ENCODE results near the gene DSTN. TPM values are rescaled to one million over a fixed set of nuclear protein-coding genes. Genes with fewer than 3 reads are reported as not detected.

DSTN gene
- total and polyA plus RNA-seq, 9 donors: 162 to 1,033 (median 324) TPM

DNA sequence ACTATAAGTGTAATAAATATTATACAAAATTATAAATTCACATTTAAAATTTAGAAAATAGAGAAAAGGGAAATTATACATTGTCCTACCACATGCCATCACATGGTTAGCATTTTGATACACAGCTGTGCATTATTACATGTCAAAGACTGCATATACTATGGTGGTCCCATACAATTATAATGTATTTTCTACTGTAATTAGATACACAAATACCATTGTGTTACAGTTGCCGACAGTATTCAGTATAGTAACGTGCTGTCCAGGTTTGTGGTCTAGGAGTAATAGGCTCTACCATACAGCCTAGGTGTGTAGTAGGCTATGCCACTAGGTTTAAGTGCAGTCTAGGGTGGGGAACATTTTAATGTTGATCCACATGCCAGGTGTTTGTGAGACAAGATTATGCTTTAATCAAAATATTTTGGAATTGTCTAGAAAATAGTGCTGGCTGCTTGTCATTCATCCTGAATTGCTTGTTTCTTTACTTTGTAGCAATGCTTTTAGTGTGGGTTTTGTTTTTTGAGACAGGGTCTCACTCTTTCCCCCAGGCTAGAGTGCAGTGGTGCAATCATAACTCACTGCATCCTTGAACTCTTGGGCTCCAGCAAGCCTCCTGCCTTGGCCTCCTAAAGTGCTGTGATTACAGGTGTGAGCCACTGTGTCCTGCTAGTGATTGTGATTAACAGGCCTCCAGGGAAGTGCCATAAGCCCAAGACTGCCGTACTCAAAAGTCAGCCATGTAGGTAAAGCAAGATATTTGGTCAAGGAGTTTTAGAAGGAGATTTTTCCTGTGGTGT is 39.0 kb downstream of the DSTN start:
- Histone ChIP-seq H3K36me3 (no peaks in the 10 kb centered on the region), H3K27me3 (no peaks in the 10 kb centered on the region), H3K27ac (no peak overlapping the region), H3K4me3 (no peak overlapping the region), H3K9me3 (no peaks in the 10 kb centered on the region), H3K4me1 (ENCODE audit: insufficient read depth) (peaks cover 11% of the 10 kb centered on the region)
- intact Hi-C loops (cut with DNase I): no loop called here
- WGBS, 3 donors: 72 to 76% (median 74%) methylated on average over 3 of the region's 3 CpGs
- no peak for DNase-seq
- TF ChIP-seq POLR2A (IDR thresholded peaks at IDR 0.05): no peak
- TF ChIP-seq EP300 (IDR thresholded peaks at IDR 0.05): no peak
- TF ChIP-seq, protein P1, sequence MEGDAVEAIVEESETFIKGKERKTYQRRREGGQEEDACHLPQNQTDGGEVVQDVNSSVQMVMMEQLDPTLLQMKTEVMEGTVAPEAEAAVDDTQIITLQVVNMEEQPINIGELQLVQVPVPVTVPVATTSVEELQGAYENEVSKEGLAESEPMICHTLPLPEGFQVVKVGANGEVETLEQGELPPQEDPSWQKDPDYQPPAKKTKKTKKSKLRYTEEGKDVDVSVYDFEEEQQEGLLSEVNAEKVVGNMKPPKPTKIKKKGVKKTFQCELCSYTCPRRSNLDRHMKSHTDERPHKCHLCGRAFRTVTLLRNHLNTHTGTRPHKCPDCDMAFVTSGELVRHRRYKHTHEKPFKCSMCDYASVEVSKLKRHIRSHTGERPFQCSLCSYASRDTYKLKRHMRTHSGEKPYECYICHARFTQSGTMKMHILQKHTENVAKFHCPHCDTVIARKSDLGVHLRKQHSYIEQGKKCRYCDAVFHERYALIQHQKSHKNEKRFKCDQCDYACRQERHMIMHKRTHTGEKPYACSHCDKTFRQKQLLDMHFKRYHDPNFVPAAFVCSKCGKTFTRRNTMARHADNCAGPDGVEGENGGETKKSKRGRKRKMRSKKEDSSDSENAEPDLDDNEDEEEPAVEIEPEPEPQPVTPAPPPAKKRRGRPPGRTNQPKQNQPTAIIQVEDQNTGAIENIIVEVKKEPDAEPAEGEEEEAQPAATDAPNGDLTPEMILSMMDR (IDR thresholded peaks at IDR 0.05): no peak

DNA sequence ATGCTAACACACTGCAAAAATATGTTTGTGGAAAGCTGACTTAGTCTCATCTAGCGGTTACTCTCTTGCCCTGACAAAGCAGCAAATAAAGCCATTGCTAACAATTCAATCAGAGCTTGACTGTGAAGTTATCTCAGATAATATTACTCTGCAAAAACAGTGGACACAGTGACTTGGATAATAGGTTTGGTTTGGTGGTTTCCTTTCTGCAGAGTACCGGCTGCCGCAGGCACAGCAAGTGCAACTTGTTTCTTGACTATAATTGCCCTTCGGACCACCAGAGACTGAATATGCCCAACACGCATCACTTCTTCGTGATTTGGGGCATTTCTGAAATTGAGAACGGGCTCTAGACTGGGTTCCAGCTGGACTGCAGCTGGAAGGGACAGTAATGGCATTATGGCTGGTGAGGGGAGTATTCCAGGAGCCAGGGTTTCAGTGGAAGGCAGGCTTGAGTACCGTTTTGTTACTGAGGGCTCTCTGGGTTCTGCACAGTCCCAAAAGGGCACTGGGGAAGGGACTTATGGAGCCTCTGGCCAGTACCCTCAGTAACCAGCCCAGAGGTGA is 40.0 kb downstream of the DSTN start:
- no peaks in the 10 kb centered on the region for H3K27me3 ChIP-seq
- intact Hi-C loops (cut with DNase I): loop anchor here in 2 of 4 donors (5.0 kb wide), 1 partner anchor 38 kb away; the partner anchor contains the start of gene DSTN (in 2 of the 2)
- WGBS, 3 donors: 72 to 74% (median 72%) methylated on average over 8 of the region's 8 CpGs
- no peak for DNase-seq
- H3K4me1 ChIP-seq (ENCODE audit: insufficient read depth): peaks cover 15% of the 10 kb centered on the region
- no peak overlapping the region for H3K27ac ChIP-seq
- H3K9me3 ChIP-seq: no peaks in the 10 kb centered on the region
- H3K36me3 ChIP-seq: no peaks in the 10 kb centered on the region
- TF ChIP-seq, protein P1 (IDR thresholded peaks at IDR 0.05): no peak
- TF ChIP-seq POLR2A (IDR thresholded peaks at IDR 0.05): no peak
- TF ChIP-seq EP300 (IDR thresholded peaks at IDR 0.05): no peak
- H3K4me3 ChIP-seq: no peak overlapping the region

DNA sequence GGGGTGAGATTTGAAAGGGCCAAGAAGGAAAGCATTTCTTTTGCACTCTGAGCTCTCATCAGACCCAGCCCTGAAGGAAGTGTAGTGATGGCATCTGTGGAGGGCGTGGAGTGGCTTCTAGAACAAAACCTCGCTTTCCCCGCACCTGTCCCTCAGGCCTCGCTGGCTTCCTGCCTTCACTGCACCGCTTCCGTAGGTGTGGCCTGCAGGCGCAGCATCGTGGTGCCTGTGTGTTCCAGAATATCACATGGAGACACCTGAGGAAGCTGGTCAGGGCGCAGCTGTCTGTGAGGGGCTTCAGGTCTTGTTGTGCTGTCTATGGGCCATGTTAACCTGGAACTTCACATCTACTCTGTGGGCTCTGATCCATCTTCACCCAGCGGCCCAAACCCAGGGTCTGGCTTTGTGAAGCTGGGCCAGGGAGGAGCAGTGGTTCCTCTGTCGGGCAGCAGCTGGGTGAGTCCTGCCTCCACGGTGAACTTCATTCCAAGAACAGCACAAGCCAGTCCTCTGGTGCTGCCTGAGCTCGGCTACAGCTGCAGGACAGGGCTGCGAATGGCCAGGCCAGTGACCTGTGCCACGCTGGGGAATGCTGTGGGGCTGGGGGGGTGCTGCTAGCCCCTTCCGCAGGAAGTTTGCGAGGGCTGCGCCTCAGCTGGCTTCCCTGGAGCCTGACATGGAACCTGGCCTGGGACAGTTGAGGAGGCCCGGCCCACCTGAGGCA is 40.9 kb downstream of the DSTN start:
- peak in 2 of 5 donors; percentile 31 to 35 for DNase-seq
- intact Hi-C loops (cut with DNase I): loop anchor here in 2 of 4 donors (5.0 kb wide), 1 partner anchor 38 kb away; the partner anchor contains the start of gene DSTN (in 2 of the 2)
- WGBS, 3 donors: 53 to 62% (median 55%) methylated on average over 18 to 19 of the region's 19 CpGs
- H3K27me3 ChIP-seq: no peaks in the 10 kb centered on the region
- H3K36me3 ChIP-seq: no peaks in the 10 kb centered on the region
- no peak overlapping the region for H3K4me3 ChIP-seq
- no peak for TF ChIP-seq EP300 (IDR thresholded peaks at IDR 0.05)
- TF ChIP-seq, protein P1 (IDR thresholded peaks at IDR 0.05): no peak
- TF ChIP-seq POLR2A (IDR thresholded peaks at IDR 0.05): no peak
- H3K4me1 ChIP-seq (ENCODE audit: insufficient read depth): peaks cover 17% of the 10 kb centered on the region
- H3K27ac ChIP-seq: peak overlapping the region in 1 of 2 donors; percentile 28
- no peaks in the 10 kb centered on the region for H3K9me3 ChIP-seq

DNA sequence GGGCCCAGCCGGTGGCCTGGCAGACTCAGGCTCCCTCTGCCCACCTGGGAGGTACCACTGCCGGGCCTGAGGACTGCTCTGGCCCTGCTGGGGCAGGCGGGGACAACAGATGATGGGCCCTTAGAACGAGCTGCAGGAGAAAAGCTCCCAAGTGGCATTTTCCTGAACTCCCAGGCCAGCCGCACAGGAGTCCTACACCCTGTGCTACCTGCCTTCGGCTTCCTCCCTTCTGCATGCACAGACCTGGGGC is 41.3 kb downstream of the DSTN start:
- H3K4me1 ChIP-seq (ENCODE audit: insufficient read depth): peaks cover 17% of the 10 kb centered on the region
- 49 to 63% (median 53%) methylated on average over 6 of the region's 6 CpGs for WGBS, 3 donors
- TF ChIP-seq, protein P1 (IDR thresholded peaks at IDR 0.05): peak in 2 of 3 donors; percentile 8 to 26
- no peak for TF ChIP-seq EP300 (IDR thresholded peaks at IDR 0.05)
- H3K4me3 ChIP-seq: no peak overlapping the region
- H3K36me3 ChIP-seq: no peaks in the 10 kb centered on the region
- H3K27me3 ChIP-seq: no peaks in the 10 kb centered on the region
- peak overlapping the region in 1 of 2 donors; percentile 28 for H3K27ac ChIP-seq
- H3K9me3 ChIP-seq: no peaks in the 10 kb centered on the region
- intact Hi-C loops (cut with DNase I): loop anchor here in 2 of 4 donors (5.0 kb wide), 1 partner anchor 39 kb away; the partner anchor contains the start of gene DSTN (in 2 of the 2)
- DNase-seq: peak in 1 of 5 donors; percentile 43
